Gastrocnemius medialis (tissue), 4 donors: ENCODE results near the gene CLDN6.

Experiments
- POLR2A ChIP-seq, 2 donors: fragments of 450-650 bp; IDR thresholded peaks; one replicate each; pipeline ENCODE4 v1.6.1; 2017; ENCODE audit warnings: antibody characterized with exemption in 2 of 2, mild to moderate bottlenecking in 2 of 2, moderate library complexity in 2 of 2
- TF ChIP-seq, protein P1 (sequence below), 5 experiments: fragments of 450-650 bp in 3 of 5; fragments of 200-600 bp in 2 of 5; sonication (generic) in 2 of 5; IDR thresholded peaks in 4 of 5; conservative IDR thresholded peaks in 1 of 5; 1 replicate in 4 of 5; 2 replicates in 1 of 5; pipeline ENCODE4 v1.5.1; 2016 to 2019; ENCODE audit warnings: antibody characterized with exemption in 5 of 5, mild to moderate bottlenecking in 3 of 5, moderate library complexity in 3 of 5

DNA sequence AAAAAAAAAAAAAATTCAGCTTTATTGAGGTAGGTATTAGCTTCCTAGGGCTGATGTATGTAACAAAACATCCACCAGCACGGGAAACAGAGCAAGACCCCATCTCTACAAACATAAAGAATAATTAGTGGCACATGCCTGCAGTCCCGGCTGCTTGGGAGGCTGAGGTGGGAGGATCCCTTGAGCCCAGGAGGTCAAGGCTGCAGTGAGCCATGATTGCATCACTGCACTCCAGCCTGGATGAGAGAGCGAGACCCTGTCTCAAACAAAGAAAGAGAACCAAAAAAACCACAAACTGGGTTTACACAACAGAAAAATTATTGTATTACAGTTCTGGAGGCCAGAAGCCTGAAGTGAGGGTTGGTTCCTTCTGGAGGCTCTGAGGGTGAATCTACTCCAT, 24.4 kb upstream of the CLDN6 start:
- no peak for TF ChIP-seq POLR2A (IDR thresholded peaks at IDR 0.05)
- TF ChIP-seq, protein P1, sequence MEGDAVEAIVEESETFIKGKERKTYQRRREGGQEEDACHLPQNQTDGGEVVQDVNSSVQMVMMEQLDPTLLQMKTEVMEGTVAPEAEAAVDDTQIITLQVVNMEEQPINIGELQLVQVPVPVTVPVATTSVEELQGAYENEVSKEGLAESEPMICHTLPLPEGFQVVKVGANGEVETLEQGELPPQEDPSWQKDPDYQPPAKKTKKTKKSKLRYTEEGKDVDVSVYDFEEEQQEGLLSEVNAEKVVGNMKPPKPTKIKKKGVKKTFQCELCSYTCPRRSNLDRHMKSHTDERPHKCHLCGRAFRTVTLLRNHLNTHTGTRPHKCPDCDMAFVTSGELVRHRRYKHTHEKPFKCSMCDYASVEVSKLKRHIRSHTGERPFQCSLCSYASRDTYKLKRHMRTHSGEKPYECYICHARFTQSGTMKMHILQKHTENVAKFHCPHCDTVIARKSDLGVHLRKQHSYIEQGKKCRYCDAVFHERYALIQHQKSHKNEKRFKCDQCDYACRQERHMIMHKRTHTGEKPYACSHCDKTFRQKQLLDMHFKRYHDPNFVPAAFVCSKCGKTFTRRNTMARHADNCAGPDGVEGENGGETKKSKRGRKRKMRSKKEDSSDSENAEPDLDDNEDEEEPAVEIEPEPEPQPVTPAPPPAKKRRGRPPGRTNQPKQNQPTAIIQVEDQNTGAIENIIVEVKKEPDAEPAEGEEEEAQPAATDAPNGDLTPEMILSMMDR (IDR thresholded peaks at IDR 0.05 in 4 of 5, conservative IDR thresholded peaks at IDR 0.05 in 1 of 5): no peak
